H1 (cell line): ENCODE data around the gene IGSF5. TPM values are rescaled to one million over a fixed set of nuclear protein-coding genes. Genes with fewer than 3 reads are reported as not detected.

Experiments used
- CTCF ChIA-PET: fragments of 300-600 bp; sonication (Branson Sonifier 250); formaldehyde crosslinking; loops from one replicate; lab custom pipeline; 2021; ENCODE audit not compliant: partially characterized antibody; lab: Charles Lee
- POLR2A ChIA-PET: fragments of 300-600 bp; sonication (Branson Sonifier 250); formaldehyde crosslinking; loops from one replicate; lab custom pipeline; 2021; ENCODE audit warnings: inconsistent platforms; ENCODE audit not compliant: partially characterized antibody; lab: Charles Lee
- DNase-seq, 2 experiments: peaks; one replicate each; pipeline versions ENCODE4 v3.0.0 to v3.0.0-alpha.2; 2010 to 2022; ENCODE audit warnings: low spot score in 2 of 2, low read depth in 1 of 2, mixed read lengths in 1 of 2
- FAIRE-seq: peaks from 2 replicates; lab custom pipeline; 2011; peaks lifted over from hg19 to GRCh38; lab: Jason Lieb, UNC
- H2AFZ ChIP-seq: 2 replicates; pipeline ENCODE4 v1.8.1; 2012; ENCODE audit warnings: low read length, inconsistent platforms
- H2AK5ac ChIP-seq: 2 replicates; pipeline ENCODE4 v1.6.1; 2013; ENCODE audit warnings: low read depth, low read length
- H2BK120ac ChIP-seq: replicated peaks from 2 replicates; pipeline ENCODE3; 2013; ENCODE audit warnings: low read depth, low read length, inconsistent platforms
- H2BK12ac ChIP-seq: 2 replicates; pipeline ENCODE4 v1.6.1; 2013; ENCODE audit warnings: low read depth, low read length
- H2BK15ac ChIP-seq: 2 replicates; pipeline ENCODE4 v1.6.1; 2013; ENCODE audit warnings: low read length
- H2BK20ac ChIP-seq: 2 replicates; pipeline ENCODE4 v1.6.1; 2013; ENCODE audit warnings: low read length
- H2BK5ac ChIP-seq: 2 replicates; pipeline ENCODE4 v1.6.1; 2013; ENCODE audit warnings: low read depth, low read length
- H3K14ac ChIP-seq: 2 replicates; pipeline ENCODE4 v1.6.1; 2013; ENCODE audit warnings: inconsistent platforms; ENCODE audit not compliant: insufficient read length
- H3K18ac ChIP-seq: 2 replicates; pipeline ENCODE4 v1.6.1; 2013; ENCODE audit warnings: low read length; ENCODE audit errors: extremely low read depth
- H3K23ac ChIP-seq: 2 replicates; pipeline ENCODE4 v1.6.1; 2013; ENCODE audit warnings: inconsistent platforms; ENCODE audit not compliant: insufficient read length
- H3K23me2 ChIP-seq: 2 replicates; pipeline ENCODE4 v1.6.1; 2013; ENCODE audit warnings: low read depth, low read length
- H3K27ac ChIP-seq: 2 replicates; pipeline ENCODE4 v1.6.1; 2011; ENCODE audit warnings: low read depth, low read length, inconsistent platforms
- H3K27me3 ChIP-seq, 4 experiments: replicated peaks in 1 of 4; 1 replicate in 1 of 4; 2 replicates in 3 of 4; pipeline versions ENCODE4 v1.6.1 to v1.8.1; 2011 to 2013; ENCODE audit warnings: low read length in 3 of 4, mild to moderate bottlenecking in 3 of 4, inconsistent platforms in 2 of 4, mixed read lengths in 2 of 4, moderate library complexity in 1 of 4; ENCODE audit not compliant: control insufficient read depth in 3 of 4, insufficient read depth in 3 of 4; ENCODE audit errors: extremely low read depth in 1 of 4
- H3K36me3 ChIP-seq, 4 experiments: 2 replicates each; pipeline versions ENCODE4 v1.6.1 to v1.8.1; 2011 to 2013; ENCODE audit warnings: mild to moderate bottlenecking in 4 of 4, low read length in 3 of 4, moderate library complexity in 2 of 4, control low read depth in 1 of 4, inconsistent platforms in 1 of 4; ENCODE audit not compliant: insufficient read depth in 4 of 4, control insufficient read depth in 2 of 4
- H3K4ac ChIP-seq: replicated peaks from 2 replicates; pipeline ENCODE3; 2013; ENCODE audit warnings: low read length, low read depth, mixed read lengths, inconsistent platforms; ENCODE audit not compliant: insufficient read length
- H3K4me1 ChIP-seq, 4 experiments: replicated peaks in 1 of 4; 1 replicate in 1 of 4; 2 replicates in 3 of 4; pipeline versions ENCODE4 v1.6.1 to v1.8.1; 2011 to 2013; ENCODE audit warnings: low read length in 3 of 4, inconsistent platforms in 2 of 4, mixed read lengths in 1 of 4; ENCODE audit not compliant: insufficient read depth in 4 of 4, control insufficient read depth in 3 of 4
- H3K4me2 ChIP-seq, 2 experiments: 2 replicates each; pipeline versions ENCODE4 v1.6.1 to v1.8.1; 2011 to 2013; ENCODE audit warnings: low read depth in 2 of 2, low read length in 2 of 2, control low read depth in 1 of 2, inconsistent platforms in 1 of 2, mild to moderate bottlenecking in 1 of 2; ENCODE audit not compliant: insufficient read depth in 1 of 2
- H3K4me3 ChIP-seq, 4 experiments: fragments of 200-600, 300-600 bp in 1 of 4; sonication (generic), shearing (Covaris generic), sonication (Bioruptor Twin) in 1 of 4; 2 replicates each; pipeline versions ENCODE4 v1.5.1 to v1.8.1; 2011 to 2016; ENCODE audit warnings: low read length in 4 of 4, low read depth in 3 of 4, control low read depth in 2 of 4, inconsistent platforms in 2 of 4, mild to moderate bottlenecking in 2 of 4, mixed read lengths in 1 of 4, moderate library complexity in 1 of 4; ENCODE audit not compliant: insufficient read depth in 2 of 4; ENCODE audit errors: extremely low read depth in 1 of 4
- H3K56ac ChIP-seq: replicated peaks from 2 replicates; pipeline ENCODE3; 2013; ENCODE audit warnings: low read depth, mild to moderate bottlenecking, mixed read lengths, low read length, inconsistent platforms; ENCODE audit not compliant: insufficient read length
- H3K79me1 ChIP-seq: 2 replicates; pipeline ENCODE4 v1.6.1; 2013; ENCODE audit warnings: low read depth, low read length, control low read depth
- H3K79me2 ChIP-seq, 2 experiments: 2 replicates each; pipeline versions ENCODE4 v1.6.1 to v1.8.1; 2012 to 2013; ENCODE audit warnings: low read length in 2 of 2, mild to moderate bottlenecking in 2 of 2, inconsistent platforms in 1 of 2; ENCODE audit not compliant: insufficient read depth in 2 of 2, control insufficient read depth in 1 of 2
- H3K9ac ChIP-seq, 4 experiments: replicated peaks in 1 of 4; 1 replicate in 1 of 4; 2 replicates in 3 of 4; pipeline versions ENCODE4 v1.6.1 to v1.8.1; 2011 to 2013; ENCODE audit warnings: low read depth in 3 of 4, low read length in 3 of 4, control low read depth in 2 of 4, mild to moderate bottlenecking in 2 of 4, moderate library complexity in 2 of 4, inconsistent platforms in 1 of 4; ENCODE audit errors: extremely low read depth in 1 of 4
- H3K9me3 ChIP-seq, 2 experiments: 2 replicates each; pipeline versions ENCODE4 v1.6.1 to v1.8.1; 2012 to 2013; ENCODE audit warnings: mild to moderate bottlenecking in 2 of 2, moderate library complexity in 2 of 2, control low read depth in 1 of 2, inconsistent platforms in 1 of 2, low read depth in 1 of 2, low read length in 1 of 2, mixed read lengths in 1 of 2; ENCODE audit not compliant: insufficient read depth in 2 of 2
- H4K20me1 ChIP-seq, 2 experiments: replicated peaks in 1 of 2; 2 replicates each; pipeline versions ENCODE3 to v1.8.1; 2011 to 2013; ENCODE audit warnings: inconsistent platforms in 2 of 2, low read length in 2 of 2, mild to moderate bottlenecking in 1 of 2; ENCODE audit not compliant: insufficient read depth in 2 of 2, control insufficient read depth in 1 of 2
- H4K5ac ChIP-seq: 2 replicates; pipeline ENCODE4 v1.6.1; 2013; ENCODE audit warnings: low read length, low read depth, mixed read lengths, inconsistent platforms; ENCODE audit not compliant: insufficient read length
- H4K8ac ChIP-seq: 2 replicates; pipeline ENCODE4 v1.8.0; 2013; ENCODE audit warnings: mild to moderate bottlenecking, moderate library complexity, low read length, inconsistent platforms; ENCODE audit not compliant: insufficient read depth; ENCODE audit errors: extremely low read depth
- H4K91ac ChIP-seq: replicated peaks from 2 replicates; pipeline ENCODE3; 2013; ENCODE audit warnings: low read length, mixed read lengths, inconsistent platforms; ENCODE audit not compliant: insufficient read length
- CBX8 ChIP-seq: fragments of 300-800, 300-1000 bp; sonication (generic); IDR thresholded peaks from 2 replicates; pipeline ENCODE4 v1.7.1; 2016; ENCODE audit warnings: low read depth, low read length, borderline replicate concordance
- CTBP2 ChIP-seq: IDR thresholded peaks from 2 replicates; pipeline ENCODE4 v1.7.0; 2011; ENCODE audit warnings: borderline replicate concordance, mild to moderate bottlenecking, moderate library complexity, mixed read lengths, low read length; ENCODE audit not compliant: insufficient read depth, insufficient read length
- KDM5A ChIP-seq: fragments of 200-600 bp; IDR thresholded peaks from 2 replicates; pipeline ENCODE4 v1.7.1; 2012; ENCODE audit warnings: mild to moderate bottlenecking, low read length, inconsistent platforms, mixed read lengths
- SRF ChIP-seq: IDR thresholded peaks from 2 replicates; pipeline ENCODE4 v1.6.1; 2011; ENCODE audit warnings: mild to moderate bottlenecking, low read depth, low read length, moderate library complexity
- TAF1 ChIP-seq: IDR thresholded peaks from 2 replicates; pipeline ENCODE4 v1.6.1; 2011; ENCODE audit warnings: mild to moderate bottlenecking, low read depth, low read length
- WGBS, 2 experiments: shearing (Covaris generic) in 1 of 2; methylation state at CpG; one replicate each; pipeline versions ENCODE4 v1.1.6 to v1.1.7; 2013 to 2015; ENCODE audit warnings: low lambda C conversion rate in 2 of 2, mixed read lengths in 2 of 2, inconsistent platforms in 1 of 2, low coverage in 1 of 2, missing lambda C conversion rate in 1 of 2; ENCODE audit not compliant: insufficient replicate concordance in 2 of 2, insufficient coverage in 1 of 2, insufficient read length in 1 of 2; ENCODE audit errors: extremely low coverage in 1 of 2, missing lambda C conversion rate in 1 of 2; 5-methylcytosine and 5-hydroxymethylcytosine counted together
- polyA plus RNA-seq, 7 experiments: library from polyadenylated mRNA; depleted of rRNA in 3 of 7; stranded (reverse) in 5 of 7; unstranded in 2 of 7; fragments of >200 nt in 5 of 7; fragments of 200-250 nt in 2 of 7; gene quantifications; 1 replicate in 5 of 7; 2 replicates in 1 of 7; 4 replicates in 1 of 7; pipeline versions ENCODE4 v1.2.1 to v1.2.3, GENCODE V29; 2011 to 2013; ENCODE audit warnings: missing spikeins in 2 of 7, mixed read lengths in 2 of 7
- total RNA-seq: library from RNA; stranded (reverse); fragmentation: NEBNext Ultra II Directional; extraction: Animal tissue kit (Norgen Biotek cat#: 25700); gene quantifications from 2 replicates; pipeline ENCODE4 v1.2.1, GENCODE V29; 2021

Gene IGSF5
- total and polyA plus RNA-seq, 2 of the 8 experiments (the other 6 are each of a cell fraction or from before 2014, with no cell fraction given): 4.4 to 5.4 TPM

GRCh38 chr21:39728341-39728740, 16.6 kb upstream of the IGSF5 start:
- Histone ChIP-seq H2BK120ac (no peak overlapping the region), H3K9me3 (peaks cover 8 to 10% of the 10 kb centered on the region in 2 experiments), H3K79me2 (no peaks in the 10 kb centered on the region), H3K23ac (no peak overlapping the region), H2BK12ac (no peak overlapping the region), H3K14ac (no peak overlapping the region), H4K5ac (no peak overlapping the region), H3K9ac (no peak overlapping the region), H3K4me2 (no peak overlapping the region), H4K91ac (no peak overlapping the region), H3K27ac (no peak overlapping the region), H3K56ac (no peak overlapping the region), H2AK5ac (no peak overlapping the region), H3K36me3 (peaks cover 0 to 8% (median 2%) of the 10 kb centered on the region in 4 experiments; a peak in 1 of 8 replicates), H3K27me3 (no peaks in the 10 kb centered on the region), H3K4me3 (no peak overlapping the region), H2BK15ac (no peak overlapping the region), H3K18ac (no peak overlapping the region), H3K4me1 (0 out of 7 replicates have a peak, but pooled peaks cover 0 to 3% (median 0%) of the 10 kb centered on the region in 4 experiments), H4K20me1 (peaks cover 0 to 3% of the 10 kb centered on the region in 2 experiments), H3K23me2 (no peaks in the 10 kb centered on the region), H4K8ac (no peak overlapping the region), H2BK5ac (no peak overlapping the region), H2AFZ (no peak overlapping the region), H3K79me1 (no peaks in the 10 kb centered on the region), H2BK20ac (no peak overlapping the region), H3K4ac (no peak overlapping the region)
- FAIRE-seq (no peak), DNase-seq (no peak)
- CTCF ChIA-PET: interaction anchor here (1.6 to 7.6 kb wide), 2 partner anchors 15 to 216 kb away, joined by 4 to 56 read pairs; no protein-coding TSS in a partner anchor
- WGBS, 2 experiments: 96% methylated on average over 6 of the region's 6 CpGs; no CpG with 5 or more reads in 1 of the 2 experiments
- POLR2A ChIA-PET: no interaction called here
- no peak for TF ChIP-seq TAF1
- TF ChIP-seq CTBP2: no peak
- TF ChIP-seq SRF: no peak
- no peak for TF ChIP-seq KDM5A
- TF ChIP-seq CBX8: no peak
